MM.1S (cell line): ENCODE measurements around the gene KCNB1.

Experiments
- EZH2 ChIP-seq: fragments of 300-600 bp; sonication (generic); optimal IDR thresholded peaks from 2 replicates; pipeline ENCODE3; 2017; ENCODE audit warnings: low read depth, mild to moderate bottlenecking, antibody characterized with exemption, low read length, mixed read lengths
- EZH2phosphoT487 ChIP-seq: fragments of 300-600 bp; sonication (generic); IDR thresholded peaks from 2 replicates; pipeline ENCODE4 v1.6.1; 2018; ENCODE audit warnings: antibody characterized with exemption, low read length
- TF ChIP-seq, protein P1 (sequence below): fragments of 300-600 bp; sonication (generic); IDR thresholded peaks from 2 replicates; pipeline ENCODE4 v1.5.1; 2016; ENCODE audit warnings: antibody characterized with exemption, low read length, mixed read lengths

DNA sequence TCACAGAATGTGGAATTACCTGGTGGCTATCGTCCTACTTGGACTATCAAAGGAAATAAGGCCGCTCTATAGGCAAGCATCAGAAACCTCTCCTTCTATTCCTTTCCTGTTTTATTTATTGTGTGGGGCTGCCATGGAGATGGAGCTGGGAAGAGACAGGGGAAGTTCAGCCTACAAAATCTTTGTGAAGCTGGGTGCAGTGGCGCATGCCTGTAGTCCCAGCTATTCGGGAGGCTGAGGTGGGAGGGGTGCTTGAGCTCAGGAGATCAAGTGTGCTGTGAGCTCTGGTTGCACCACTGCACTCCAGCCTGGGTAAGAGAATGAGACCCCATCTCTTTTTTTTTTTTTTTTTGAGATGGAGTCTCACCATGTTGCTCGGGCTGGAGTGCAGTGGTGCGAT is 60.3 kb downstream of the KCNB1 start:
- TF ChIP-seq EZH2phosphoT487 (no peak), EZH2 (no peak)
- TF ChIP-seq, protein P1, sequence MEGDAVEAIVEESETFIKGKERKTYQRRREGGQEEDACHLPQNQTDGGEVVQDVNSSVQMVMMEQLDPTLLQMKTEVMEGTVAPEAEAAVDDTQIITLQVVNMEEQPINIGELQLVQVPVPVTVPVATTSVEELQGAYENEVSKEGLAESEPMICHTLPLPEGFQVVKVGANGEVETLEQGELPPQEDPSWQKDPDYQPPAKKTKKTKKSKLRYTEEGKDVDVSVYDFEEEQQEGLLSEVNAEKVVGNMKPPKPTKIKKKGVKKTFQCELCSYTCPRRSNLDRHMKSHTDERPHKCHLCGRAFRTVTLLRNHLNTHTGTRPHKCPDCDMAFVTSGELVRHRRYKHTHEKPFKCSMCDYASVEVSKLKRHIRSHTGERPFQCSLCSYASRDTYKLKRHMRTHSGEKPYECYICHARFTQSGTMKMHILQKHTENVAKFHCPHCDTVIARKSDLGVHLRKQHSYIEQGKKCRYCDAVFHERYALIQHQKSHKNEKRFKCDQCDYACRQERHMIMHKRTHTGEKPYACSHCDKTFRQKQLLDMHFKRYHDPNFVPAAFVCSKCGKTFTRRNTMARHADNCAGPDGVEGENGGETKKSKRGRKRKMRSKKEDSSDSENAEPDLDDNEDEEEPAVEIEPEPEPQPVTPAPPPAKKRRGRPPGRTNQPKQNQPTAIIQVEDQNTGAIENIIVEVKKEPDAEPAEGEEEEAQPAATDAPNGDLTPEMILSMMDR: no peak
